Ectodermal cell (in vitro differentiated cells): ENCODE results near the gene CNTNAP3.
"Not testable (repeated sequence)": the region's sequence is repeated elsewhere in the genome, so short reads cannot be mapped to it uniquely, and the experiment has no call there.

Experiments
- H3K27ac ChIP-seq: 2 replicates; pipeline ENCODE4 v1.7.0; 2013; ENCODE audit warnings: mild to moderate bottlenecking, low read depth, low read length; ENCODE audit not compliant: insufficient read depth, poor library complexity, severe bottlenecking
- H3K27me3 ChIP-seq: 2 replicates; pipeline ENCODE4 v1.7.0; 2013; ENCODE audit warnings: mild to moderate bottlenecking, low read length; ENCODE audit not compliant: insufficient read depth, control insufficient read depth, poor library complexity, severe bottlenecking
- H3K36me3 ChIP-seq: one replicate; pipeline ENCODE4 v1.7.0; 2013; ENCODE audit warnings: low read length; ENCODE audit not compliant: control insufficient read depth, insufficient read depth
- H3K4me1 ChIP-seq: one replicate; pipeline ENCODE4 v1.7.0; 2013; ENCODE audit warnings: low read length; ENCODE audit not compliant: control insufficient read depth, insufficient read depth
- H3K4me3 ChIP-seq: 2 replicates; pipeline ENCODE4 v1.7.0; 2013; ENCODE audit warnings: low read depth, low read length, control low read depth; ENCODE audit not compliant: insufficient read depth
- H3K9me3 ChIP-seq: 2 replicates; pipeline ENCODE4 v1.7.0; 2013; ENCODE audit warnings: mild to moderate bottlenecking, low read length, moderate library complexity; ENCODE audit not compliant: control insufficient read depth
- WGBS, 2 experiments: methylation state at CpG; one replicate each; pipeline ENCODE4 v1.1.7; 2013; ENCODE audit warnings: missing lambda C conversion rate in 2 of 2; 5-methylcytosine and 5-hydroxymethylcytosine counted together

CNTNAP3 gene

GRCh38 chr9:39073537-39073936, 214.4 kb downstream of the CNTNAP3 start:
- H3K9me3 ChIP-seq, H3K4me1 ChIP-seq: not testable (repeated sequence)
- WGBS, 2 experiments = 87 to 89% methylated on average over 6 of the region's 8 CpGs

GRCh38 chr9:39067683-39068082, 220.3 kb downstream of the CNTNAP3 start:
- not testable (repeated sequence) for H3K36me3 ChIP-seq, H3K4me3 ChIP-seq, H3K27ac ChIP-seq, H3K27me3 ChIP-seq, H3K9me3 ChIP-seq, H3K4me1 ChIP-seq
- WGBS, 2 experiments = 86 to 94% methylated on average over 4 of the region's 5 CpGs

More at GRCh38 chr9:39073537-39073936, 214.4 kb downstream of the CNTNAP3 start:
- H3K36me3 ChIP-seq, H3K4me3 ChIP-seq, H3K27me3 ChIP-seq, H3K27ac ChIP-seq: not testable (repeated sequence)

- 75% methylated on average over 2 of the region's 5 CpGs; no CpG with 5 or more reads in 1 of the 2 experiments for WGBS, 2 experiments
- not testable (repeated sequence) for H3K27ac ChIP-seq, H3K36me3 ChIP-seq, H3K4me3 ChIP-seq, H3K27me3 ChIP-seq, H3K9me3 ChIP-seq, H3K4me1 ChIP-seq
These were observed 225.0 kb downstream of the CNTNAP3 start for GRCh38 chr9:39062966-39063365.

GRCh38 chr9:39054453-39054852, 233.5 kb downstream of the CNTNAP3 start:
- H3K4me3 ChIP-seq, H3K36me3 ChIP-seq, H3K27ac ChIP-seq, H3K9me3 ChIP-seq, H3K27me3 ChIP-seq, H3K4me1 ChIP-seq: not testable (repeated sequence)
- WGBS, 2 experiments = 94 to 100% methylated on average over 1 to 6 of the region's 8 CpGs

GRCh38 chr9:39046833-39047232, 241.1 kb downstream of the CNTNAP3 start:
- not testable (repeated sequence) for H3K27ac ChIP-seq, H3K36me3 ChIP-seq, H3K9me3 ChIP-seq, H3K4me1 ChIP-seq, H3K4me3 ChIP-seq, H3K27me3 ChIP-seq
- 40% methylated on average over 2 of the region's 3 CpGs; no CpG with 5 or more reads in 1 of the 2 experiments for WGBS, 2 experiments

- not testable (repeated sequence) for H3K27ac ChIP-seq, H3K9me3 ChIP-seq, H3K4me3 ChIP-seq, H3K27me3 ChIP-seq, H3K4me1 ChIP-seq, H3K36me3 ChIP-seq
- 92% methylated on average over 27 of the region's 27 CpGs for WGBS, 2 experiments
These were observed 245.6 kb downstream of the CNTNAP3 start for GRCh38 chr9:39042352-39042803.

GRCh38 chr9:39041774-39042173, 246.2 kb downstream of the CNTNAP3 start:
- not testable (repeated sequence) for H3K4me1 ChIP-seq, H3K36me3 ChIP-seq, H3K4me3 ChIP-seq, H3K27me3 ChIP-seq, H3K9me3 ChIP-seq, H3K27ac ChIP-seq
- 95 to 97% methylated on average over 10 of the region's 10 CpGs for WGBS, 2 experiments

GRCh38 chr9:39039148-39039547, 248.8 kb downstream of the CNTNAP3 start:
- H3K27me3 ChIP-seq, H3K4me3 ChIP-seq, H3K27ac ChIP-seq, H3K4me1 ChIP-seq, H3K9me3 ChIP-seq, H3K36me3 ChIP-seq: not testable (repeated sequence)
- WGBS, 2 experiments = 89 to 94% methylated on average over 2 of the region's 2 CpGs

- not testable (repeated sequence) for H3K27me3 ChIP-seq
- WGBS, 2 experiments = 100% methylated on average over 1 of the region's 1 CpG; no CpG with 5 or more reads in 1 of the 2 experiments
These were observed 249.7 kb downstream of the CNTNAP3 start for GRCh38 chr9:39038221-39038620.

GRCh38 chr9:39033849-39034248, 254.1 kb downstream of the CNTNAP3 start:
- not testable (repeated sequence) for H3K4me1 ChIP-seq, H3K4me3 ChIP-seq, H3K36me3 ChIP-seq, H3K27me3 ChIP-seq, H3K27ac ChIP-seq, H3K9me3 ChIP-seq
- WGBS, 2 experiments = 97 to 98% methylated on average over 2 of the region's 2 CpGs

More at GRCh38 chr9:39038221-39038620, 249.7 kb downstream of the CNTNAP3 start:
- H3K27ac ChIP-seq, H3K9me3 ChIP-seq, H3K4me1 ChIP-seq, H3K4me3 ChIP-seq, H3K36me3 ChIP-seq: not testable (repeated sequence)
